Erythroblast (primary cell): ENCODE measurements around the gene SLC25A27.
"Not testable (repeated sequence)": the region's sequence is repeated elsewhere in the genome, so short reads cannot be mapped to it uniquely, and the experiment has no call there.

ENCODE experiments used
- DNase-seq, 2 experiments: peaks; one replicate each; lab custom pipeline; 2025; lab: John Stamatoyannopoulos, UW
- GATA1 ChIP-seq: IDR thresholded peaks from 2 replicates; pipeline ENCODE4 v1.6.1; 2011; ENCODE audit warnings: low read depth, mild to moderate bottlenecking, control low read depth, low read length, moderate library complexity
- POLR2A ChIP-seq: IDR thresholded peaks from 2 replicates; pipeline ENCODE4 v1.6.1; 2011; ENCODE audit warnings: mild to moderate bottlenecking, low read length

Gene SLC25A27

GRCh38 chr6:46635462-46635861 lies 17.3 kb upstream of the SLC25A27 start:
- no peak for TF ChIP-seq GATA1
- no peak for TF ChIP-seq POLR2A
- no peak for DNase-seq

GRCh38 chr6:46637145-46637544 lies 15.6 kb upstream of the SLC25A27 start:
- TF ChIP-seq POLR2A (no peak), GATA1 (no peak)
- no peak for DNase-seq

GRCh38 chr6:46637933-46638332 lies 14.8 kb upstream of the SLC25A27 start:
- no peak for DNase-seq
- TF ChIP-seq POLR2A = no peak
- no peak for TF ChIP-seq GATA1

GRCh38 chr6:46638650-46639049 lies 14.1 kb upstream of the SLC25A27 start:
- no peak for DNase-seq
- TF ChIP-seq POLR2A (no peak), GATA1 (no peak)

GRCh38 chr6:46642928-46643751 lies 9.6 kb upstream of the SLC25A27 start:
- no peak for DNase-seq
- no peak for TF ChIP-seq GATA1
- TF ChIP-seq POLR2A = no peak

GRCh38 chr6:46645265-46645664 lies 7.5 kb upstream of the SLC25A27 start:
- no peak for TF ChIP-seq POLR2A
- no peak for TF ChIP-seq GATA1

GRCh38 chr6:46648108-46648507 lies 4.7 kb upstream of the SLC25A27 start:
- not testable (repeated sequence) for DNase-seq

More at GRCh38 chr6:46645265-46645664, 7.5 kb upstream of the SLC25A27 start:
- no peak for DNase-seq

GRCh38 chr6:46648869-46649492 lies 3.8 kb upstream of the SLC25A27 start:
- no peak for DNase-seq
- no peak for TF ChIP-seq POLR2A
- no peak for TF ChIP-seq GATA1

- no peak for DNase-seq
- TF ChIP-seq GATA1 (no peak), POLR2A (no peak)
Observed at GRCh38 chr6:46651006-46651405, 1.8 kb upstream of the SLC25A27 start.

- no peak for DNase-seq
- TF ChIP-seq GATA1 = no peak
- TF ChIP-seq POLR2A = no peak
Observed at GRCh38 chr6:46651816-46652215, 959 bp upstream of the SLC25A27 start.

GRCh38 chr6:46652232-46652602 lies 558 bp upstream of the SLC25A27 start:
- TF ChIP-seq POLR2A (no peak), GATA1 (no peak)
- no peak for DNase-seq

- no peak for TF ChIP-seq POLR2A
- no peak for TF ChIP-seq GATA1
- no peak for DNase-seq
Observed at GRCh38 chr6:46653439-46654195, 842 bp downstream of the SLC25A27 start.

GRCh38 chr6:46655803-46656202 lies 3.0 kb downstream of the SLC25A27 start:
- TF ChIP-seq POLR2A = no peak
- no peak for TF ChIP-seq GATA1
- DNase-seq = peak; percentile 10 to 16

GRCh38 chr6:46657642-46658041 lies 4.9 kb downstream of the SLC25A27 start:
- TF ChIP-seq POLR2A (no peak), GATA1 (no peak)
- no peak for DNase-seq
